Measurements from ENCODE around the gene NEK1.
A peak's percentile ranks its signal among the peaks of the same experiment; 100 is the strongest.

Gene NEK1

DNA sequence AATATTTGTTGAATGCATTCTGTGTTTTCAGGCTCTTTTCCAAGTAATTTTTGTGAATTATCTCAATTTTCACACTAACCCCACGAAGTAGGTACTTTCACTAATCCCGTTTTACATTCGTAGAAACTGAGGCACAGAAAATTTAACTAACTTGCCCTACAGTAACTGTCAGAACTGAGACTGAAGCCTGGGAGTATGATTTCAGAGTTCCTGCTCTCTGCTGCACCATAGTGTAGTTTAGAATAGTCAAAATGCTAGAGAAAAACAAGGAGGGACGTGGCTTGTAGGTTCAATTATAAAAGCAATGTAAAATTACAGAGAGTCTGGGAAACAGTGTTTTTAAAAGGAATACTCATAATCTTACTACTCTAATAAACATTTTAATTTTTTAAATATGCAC is 10.2 kb upstream of the NEK1 start:
- no peaks in the 10 kb centered on the region for H3K9me3 ChIP-seq (ENCODE audit: insufficient read depth, low read length, severe bottlenecking)
- H3K4me1 ChIP-seq (ENCODE audit: insufficient read depth, low read length): peaks cover 40% of the 10 kb centered on the region
- DNase-seq: no peak
- no peak for TF ChIP-seq EZH2 (IDR thresholded peaks at IDR 0.05; ENCODE audit: borderline replicate concordance, low read depth, low read length, severe bottlenecking)
- TF ChIP-seq, protein P1, sequence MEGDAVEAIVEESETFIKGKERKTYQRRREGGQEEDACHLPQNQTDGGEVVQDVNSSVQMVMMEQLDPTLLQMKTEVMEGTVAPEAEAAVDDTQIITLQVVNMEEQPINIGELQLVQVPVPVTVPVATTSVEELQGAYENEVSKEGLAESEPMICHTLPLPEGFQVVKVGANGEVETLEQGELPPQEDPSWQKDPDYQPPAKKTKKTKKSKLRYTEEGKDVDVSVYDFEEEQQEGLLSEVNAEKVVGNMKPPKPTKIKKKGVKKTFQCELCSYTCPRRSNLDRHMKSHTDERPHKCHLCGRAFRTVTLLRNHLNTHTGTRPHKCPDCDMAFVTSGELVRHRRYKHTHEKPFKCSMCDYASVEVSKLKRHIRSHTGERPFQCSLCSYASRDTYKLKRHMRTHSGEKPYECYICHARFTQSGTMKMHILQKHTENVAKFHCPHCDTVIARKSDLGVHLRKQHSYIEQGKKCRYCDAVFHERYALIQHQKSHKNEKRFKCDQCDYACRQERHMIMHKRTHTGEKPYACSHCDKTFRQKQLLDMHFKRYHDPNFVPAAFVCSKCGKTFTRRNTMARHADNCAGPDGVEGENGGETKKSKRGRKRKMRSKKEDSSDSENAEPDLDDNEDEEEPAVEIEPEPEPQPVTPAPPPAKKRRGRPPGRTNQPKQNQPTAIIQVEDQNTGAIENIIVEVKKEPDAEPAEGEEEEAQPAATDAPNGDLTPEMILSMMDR (IDR thresholded peaks at IDR 0.05; ENCODE audit: borderline replicate concordance, extremely low read depth, low read length, poor library complexity, severe bottlenecking): no peak
- H3K36me3 ChIP-seq (ENCODE audit: insufficient read depth, low read length): no peaks in the 10 kb centered on the region
- no peak overlapping the region for H3K27ac ChIP-seq (ENCODE audit: low read length)
- H3K9ac ChIP-seq (ENCODE audit: low read depth, low read length): no peak overlapping the region
- no peaks in the 10 kb centered on the region for H3K27me3 ChIP-seq (ENCODE audit: insufficient read depth, low read length, poor library complexity)
- peaks cover 17% of the 10 kb centered on the region; the same call in 1 of the 2 replicates for H4K20me1 ChIP-seq (ENCODE audit: insufficient read depth, low read length)
- H3K79me2 ChIP-seq (ENCODE audit: insufficient read depth, low read length): peaks cover 65% of the 10 kb centered on the region
- peak overlapping the region; percentile 88; the same call in 1 of the 2 replicates for H3K4me2 ChIP-seq (ENCODE audit: insufficient read depth, low read length)
- no peak for ATAC-seq (ENCODE audit: insufficient read depth, low read depth)
- H3K4me3 ChIP-seq (ENCODE audit: low read depth in 1 of 2, low read length in 2 of 2): no peak overlapping the region
- H2AFZ ChIP-seq (ENCODE audit: low read depth, low read length): no peak overlapping the region

DNA sequence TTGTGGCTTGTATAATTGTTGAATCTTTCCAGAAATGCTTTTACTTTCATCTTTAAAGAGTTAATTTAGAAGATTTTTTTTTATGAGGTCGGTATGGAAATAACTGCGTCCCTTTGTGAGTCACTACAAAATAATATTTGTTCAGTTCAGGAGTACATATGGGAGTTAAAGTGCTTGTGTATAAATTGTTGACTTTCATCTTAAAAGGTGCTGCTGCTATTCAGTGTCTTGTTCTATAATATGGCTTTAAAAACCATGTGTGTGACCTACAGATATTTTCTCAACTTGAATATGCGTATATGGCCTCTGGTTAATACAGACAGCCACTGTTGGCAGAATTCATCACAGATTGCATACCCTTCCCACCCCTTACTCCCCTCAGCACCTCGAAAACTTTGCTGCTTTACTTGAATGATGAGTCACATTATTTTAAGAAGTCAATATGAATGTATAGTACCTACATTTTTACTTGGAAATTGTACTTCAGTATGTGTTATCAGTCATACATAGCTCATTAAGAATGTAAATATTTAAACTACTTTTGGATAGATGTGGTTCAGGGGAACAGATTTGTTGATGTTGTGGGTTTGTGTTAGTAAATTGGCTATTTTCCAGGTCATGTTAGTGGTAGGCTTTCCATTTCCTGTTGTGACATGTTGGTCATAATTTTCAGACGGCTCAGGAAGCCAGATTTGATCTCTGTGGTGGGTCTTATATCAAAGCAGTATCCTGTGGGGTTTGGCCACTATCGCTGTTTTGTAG is 9.5 kb upstream of the NEK1 start:
- H4K20me1 ChIP-seq (ENCODE audit: insufficient read depth, low read length): peaks cover 17% of the 10 kb centered on the region; the same call in 1 of the 2 replicates
- peaks cover 40% of the 10 kb centered on the region for H3K4me1 ChIP-seq (ENCODE audit: insufficient read depth, low read length)
- DNase-seq: no peak
- no peaks in the 10 kb centered on the region for H3K9me3 ChIP-seq (ENCODE audit: insufficient read depth, low read length, severe bottlenecking)
- H3K27me3 ChIP-seq (ENCODE audit: insufficient read depth, low read length, poor library complexity): no peaks in the 10 kb centered on the region
- TF ChIP-seq, protein P1 (IDR thresholded peaks at IDR 0.05; ENCODE audit: borderline replicate concordance, extremely low read depth, low read length, poor library complexity, severe bottlenecking): no peak
- TF ChIP-seq EZH2 (IDR thresholded peaks at IDR 0.05; ENCODE audit: borderline replicate concordance, low read depth, low read length, severe bottlenecking): no peak
- peak overlapping the region; percentile 80 for H3K9ac ChIP-seq (ENCODE audit: low read depth, low read length)
- H3K27ac ChIP-seq (ENCODE audit: low read length): no peak overlapping the region; the same call in 1 of the 2 replicates
- H3K4me2 ChIP-seq (ENCODE audit: insufficient read depth, low read length): peak overlapping the region; percentile 88
- no peak overlapping the region for H2AFZ ChIP-seq (ENCODE audit: low read depth, low read length)
- H3K36me3 ChIP-seq (ENCODE audit: insufficient read depth, low read length): no peaks in the 10 kb centered on the region
- H3K79me2 ChIP-seq (ENCODE audit: insufficient read depth, low read length): peaks cover 64% of the 10 kb centered on the region
- 0 out of 3 replicates have a peak, but pooled peaks have one; percentile 11 for ATAC-seq (ENCODE audit: insufficient read depth, low read depth)
- H3K4me3 ChIP-seq (ENCODE audit: low read depth in 1 of 2, low read length in 2 of 2): peak overlapping the region; percentile 71 to 74; a peak in 3 of 4 replicates

DNA sequence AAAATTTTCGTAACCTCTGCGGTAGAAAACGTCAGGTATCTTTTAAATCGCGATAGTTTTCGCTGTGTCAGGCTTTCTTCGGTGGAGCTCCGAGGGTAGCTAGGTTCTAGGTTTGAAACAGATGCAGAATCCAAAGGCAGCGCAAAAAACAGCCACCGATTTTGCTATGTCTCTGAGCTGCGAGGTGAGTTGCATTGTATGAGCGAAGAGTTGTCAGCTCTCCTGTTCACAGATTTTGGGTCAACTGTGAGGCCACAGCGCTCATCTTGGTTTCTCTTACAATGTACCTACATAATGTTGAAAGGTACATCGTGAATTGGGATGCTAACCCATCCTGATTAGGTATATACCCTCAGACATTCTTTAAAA is 8.5 kb upstream of the NEK1 start:
- TF ChIP-seq, protein P1 (IDR thresholded peaks at IDR 0.05; ENCODE audit: borderline replicate concordance, extremely low read depth, low read length, poor library complexity, severe bottlenecking): no peak
- no peak for TF ChIP-seq EZH2 (IDR thresholded peaks at IDR 0.05; ENCODE audit: borderline replicate concordance, low read depth, low read length, severe bottlenecking)
- Histone ChIP-seq H3K27ac (ENCODE audit: low read length) (peak overlapping the region; percentile 80), H3K9me3 (ENCODE audit: insufficient read depth, low read length, severe bottlenecking) (no peaks in the 10 kb centered on the region), H3K36me3 (ENCODE audit: insufficient read depth, low read length) (no peaks in the 10 kb centered on the region), H3K4me2 (ENCODE audit: insufficient read depth, low read length) (peak overlapping the region; percentile 88), H2AFZ (ENCODE audit: low read depth, low read length) (peak overlapping the region; percentile 93), H3K4me1 (ENCODE audit: insufficient read depth, low read length) (peaks cover 40% of the 10 kb centered on the region), H3K27me3 (ENCODE audit: insufficient read depth, low read length, poor library complexity) (no peaks in the 10 kb centered on the region), H3K4me3 (ENCODE audit: low read depth in 1 of 2, low read length in 2 of 2) (peak overlapping the region; percentile 71 to 74), H3K79me2 (ENCODE audit: insufficient read depth, low read length) (peaks cover 56% of the 10 kb centered on the region), H4K20me1 (ENCODE audit: insufficient read depth, low read length) (peaks cover 11% of the 10 kb centered on the region; the same call in 1 of the 2 replicates), H3K9ac (ENCODE audit: low read depth, low read length) (peak overlapping the region; percentile 80)
- ATAC-seq (ENCODE audit: insufficient read depth, low read depth): no peak
- DNase-seq: peak; percentile 28
